Kidney (tissue), 14 donors: ENCODE results near the gene KIAA0232. TPM values are rescaled to one million over a fixed set of nuclear protein-coding genes. Genes with fewer than 3 reads are reported as not detected.
"Not testable (repeated sequence)": the region's sequence is repeated elsewhere in the genome, so short reads cannot be mapped to it uniquely, and the experiment has no call there.

ENCODE experiments used
- DNase-seq, 5 donors: peaks; one replicate each; pipeline ENCODE4 v3.0.0-alpha.2; 2013 to 2020
- FAIRE-seq: peaks from 2 replicates; lab custom pipeline; 2012; peaks lifted over from hg19 to GRCh38; lab: Jason Lieb, UNC
- H3K27ac ChIP-seq, 2 donors: one replicate each; pipeline ENCODE4 v1.7.0; 2013; ENCODE audit warnings: low read depth in 2 of 2, low read length in 2 of 2, inconsistent platforms in 1 of 2
- H3K27me3 ChIP-seq: one replicate; pipeline ENCODE4 v1.7.1; 2013; ENCODE audit warnings: low read length, inconsistent platforms; ENCODE audit not compliant: control insufficient read depth, insufficient read depth
- H3K36me3 ChIP-seq, 3 donors: one replicate each; pipeline versions ENCODE4 v1.7.0 to v1.7.1; 2013; ENCODE audit warnings: low read length in 3 of 3, control low read depth in 1 of 3, inconsistent platforms in 1 of 3; ENCODE audit not compliant: insufficient read depth in 3 of 3, control insufficient read depth in 2 of 3
- H3K4me1 ChIP-seq, 3 donors: one replicate each; pipeline versions ENCODE4 v1.7.0 to v1.7.1; 2013; ENCODE audit warnings: low read length in 3 of 3, inconsistent platforms in 1 of 3, low read depth in 1 of 3; ENCODE audit not compliant: control insufficient read depth in 2 of 3, insufficient read depth in 2 of 3
- H3K4me3 ChIP-seq, 3 donors: one replicate each; pipeline versions ENCODE4 v1.7.0 to v1.8.1; 2013; ENCODE audit warnings: low read length in 3 of 3, control low read depth in 1 of 3, inconsistent platforms in 1 of 3
- H3K9ac ChIP-seq, 3 donors: one replicate each; pipeline versions ENCODE4 v1.7.0 to v1.7.1; 2013; ENCODE audit warnings: low read length in 3 of 3, control low read depth in 1 of 3, inconsistent platforms in 1 of 3
- H3K9me3 ChIP-seq, 3 donors: one replicate each; pipeline versions ENCODE4 v1.7.0 to v1.7.1; 2013; ENCODE audit warnings: low read length in 3 of 3, control low read depth in 1 of 3, inconsistent platforms in 1 of 3; ENCODE audit not compliant: control insufficient read depth in 2 of 3, insufficient read depth in 1 of 3
- intact Hi-C: fragments of 100-400 bp; cut with DNase I; formaldehyde crosslinking; loops from one replicate; pipeline ENCODE4 v1.11.1; 2022
- polyA plus RNA-seq: library from polyadenylated mRNA; stranded (reverse); fragments of 350-450 nt; fragmentation: Illumina TruSeq; extraction: RNeasy Lipid Tissue Mini Kit (QIAGEN cat#74804); gene quantifications from one replicate; pipeline ENCODE4 v1.2.3, GENCODE V29; 2014; ENCODE audit warnings: low read depth, low replicate concordance; ENCODE audit not compliant: insufficient read depth
- total RNA-seq: library from RNA; stranded (reverse); fragmentation: NEBNext Ultra II Directional; extraction: Animal tissue kit (Norgen Biotek cat#: 25700); gene quantifications from one replicate; pipeline ENCODE4 v1.2.1, GENCODE V29; 2021
- TF ChIP-seq, protein P1 (sequence below): IDR thresholded peaks from 3 replicates; pipeline ENCODE4 v1.5.1; 2012; ENCODE audit warnings: mild to moderate bottlenecking, moderate library complexity, borderline replicate concordance; ENCODE audit not compliant: insufficient read depth; ENCODE audit errors: extremely low read depth
- donor health status: control.
- donor health status: control.
- donor health status: control.
- donor health status: control.
- donor health status: control.
- donor health status: DM: yes; HTN: yes; CAD: no.
- donor health status: Normal renal cell carcinoma (clear cell type).

Gene KIAA0232
- total and polyA plus RNA-seq, 2 donors from 2014 or later, result 14.0 to 39.9 TPM

GRCh38 chr4:6788123-6788522, 5.6 kb downstream of the KIAA0232 start:
- Histone ChIP-seq H3K36me3 (peaks cover 0 to 10% (median 0%) of the 10 kb centered on the region in 3 donors), H3K27ac (no peak overlapping the region), H3K9ac (no peak overlapping the region), H3K9me3 (no peaks in the 10 kb centered on the region), H3K27me3 (no peaks in the 10 kb centered on the region), H3K4me3 (no peak overlapping the region), H3K4me1 (peaks cover 0 to 3% (median 3%) of the 10 kb centered on the region in 3 donors)
- TF ChIP-seq, protein P1, sequence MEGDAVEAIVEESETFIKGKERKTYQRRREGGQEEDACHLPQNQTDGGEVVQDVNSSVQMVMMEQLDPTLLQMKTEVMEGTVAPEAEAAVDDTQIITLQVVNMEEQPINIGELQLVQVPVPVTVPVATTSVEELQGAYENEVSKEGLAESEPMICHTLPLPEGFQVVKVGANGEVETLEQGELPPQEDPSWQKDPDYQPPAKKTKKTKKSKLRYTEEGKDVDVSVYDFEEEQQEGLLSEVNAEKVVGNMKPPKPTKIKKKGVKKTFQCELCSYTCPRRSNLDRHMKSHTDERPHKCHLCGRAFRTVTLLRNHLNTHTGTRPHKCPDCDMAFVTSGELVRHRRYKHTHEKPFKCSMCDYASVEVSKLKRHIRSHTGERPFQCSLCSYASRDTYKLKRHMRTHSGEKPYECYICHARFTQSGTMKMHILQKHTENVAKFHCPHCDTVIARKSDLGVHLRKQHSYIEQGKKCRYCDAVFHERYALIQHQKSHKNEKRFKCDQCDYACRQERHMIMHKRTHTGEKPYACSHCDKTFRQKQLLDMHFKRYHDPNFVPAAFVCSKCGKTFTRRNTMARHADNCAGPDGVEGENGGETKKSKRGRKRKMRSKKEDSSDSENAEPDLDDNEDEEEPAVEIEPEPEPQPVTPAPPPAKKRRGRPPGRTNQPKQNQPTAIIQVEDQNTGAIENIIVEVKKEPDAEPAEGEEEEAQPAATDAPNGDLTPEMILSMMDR, result no peak
- no peak for DNase-seq
- no peak for FAIRE-seq
- intact Hi-C loops, result no loop called here

DNA sequence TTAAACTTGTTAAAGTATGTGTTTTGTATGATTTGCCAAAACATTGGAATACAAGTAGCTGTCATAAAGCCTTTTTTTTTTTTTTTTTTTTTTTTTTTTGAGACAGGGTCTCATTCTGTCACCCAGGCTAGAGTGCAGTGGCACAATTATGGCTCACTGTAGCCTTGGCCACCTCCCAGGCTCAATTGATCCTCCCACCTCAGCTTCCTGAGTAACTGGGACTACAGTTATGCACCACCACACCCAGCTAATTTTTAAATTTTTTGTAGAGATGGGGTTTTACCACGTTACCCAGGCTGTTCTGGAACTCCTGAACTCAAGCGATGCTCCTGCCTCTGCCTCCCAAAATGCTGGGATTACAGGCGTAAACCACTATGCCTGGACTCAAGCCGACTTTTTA, 8.7 kb downstream of the KIAA0232 start:
- not testable (repeated sequence) for H3K27ac ChIP-seq, FAIRE-seq, H3K4me3 ChIP-seq, H3K9me3 ChIP-seq, H3K36me3 ChIP-seq, H3K9ac ChIP-seq, H3K27me3 ChIP-seq, H3K4me1 ChIP-seq, DNase-seq
- intact Hi-C loops, result loop anchor here (10.0 kb wide), 1 partner anchor 74 kb away; no protein-coding TSS in a partner anchor

DNA sequence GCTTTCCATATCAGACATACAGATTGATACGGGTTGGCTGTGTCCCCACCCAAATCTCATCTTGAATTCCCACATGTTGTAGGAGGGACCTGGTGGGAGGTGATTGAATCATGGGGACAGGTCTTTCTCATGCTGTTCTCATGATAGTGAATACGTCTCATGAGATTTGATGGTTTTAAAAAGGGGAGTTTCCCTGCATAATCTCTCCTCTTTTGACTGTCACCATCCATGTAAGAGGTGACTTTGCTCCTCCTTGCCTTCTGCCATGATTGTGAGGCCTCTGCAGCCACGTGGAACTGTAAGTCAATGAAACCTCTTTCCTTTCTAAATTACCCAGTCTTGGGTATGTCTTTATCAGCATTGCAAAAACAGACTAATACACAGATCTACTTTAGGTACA, 9.3 kb downstream of the KIAA0232 start:
- not testable (repeated sequence) for H3K9me3 ChIP-seq, H3K27me3 ChIP-seq, H3K4me1 ChIP-seq, H3K4me3 ChIP-seq, DNase-seq, H3K27ac ChIP-seq, H3K36me3 ChIP-seq, H3K9ac ChIP-seq, FAIRE-seq
- intact Hi-C loops, result loop anchor here (10.0 kb wide), 1 partner anchor 73 kb away; no protein-coding TSS in a partner anchor

DNA sequence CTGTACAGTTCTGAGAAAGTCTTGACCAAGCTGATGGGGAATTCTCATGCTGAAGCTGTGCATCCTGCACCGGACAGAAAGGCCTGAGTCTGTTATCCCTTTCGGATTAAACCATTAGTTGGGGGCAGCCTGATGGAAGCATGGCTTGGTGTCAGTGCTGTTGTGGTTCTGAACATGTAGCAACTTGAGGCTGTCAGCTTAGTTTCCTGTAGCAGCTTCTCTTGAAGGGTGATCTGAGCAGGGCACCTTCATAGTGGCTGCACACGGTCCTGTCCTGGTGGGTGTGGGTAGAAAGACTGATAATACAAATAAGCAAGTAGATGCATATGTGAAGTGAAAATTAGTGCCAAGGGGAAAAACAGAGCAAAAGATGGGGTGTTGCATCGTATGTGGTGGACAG, 11.7 kb downstream of the KIAA0232 start:
- DNase-seq, result no peak
- FAIRE-seq, result no peak
- intact Hi-C loops, result loop anchor here (10.0 kb wide), 1 partner anchor 71 kb away; no protein-coding TSS in a partner anchor

More for the DNA sequence above, 11.7 kb downstream of the KIAA0232 start:
- H3K4me1 ChIP-seq, result peaks cover 0 to 8% (median 0%) of the 10 kb centered on the region in 3 donors
- H3K36me3 ChIP-seq, result peaks cover 0 to 4% (median 0%) of the 10 kb centered on the region in 3 donors
- no peak overlapping the region for H3K27ac ChIP-seq
- TF ChIP-seq, protein P1, result no peak
- no peak overlapping the region for H3K9ac ChIP-seq
- no peaks in the 10 kb centered on the region for H3K9me3 ChIP-seq
- no peak overlapping the region for H3K4me3 ChIP-seq
- H3K27me3 ChIP-seq, result no peaks in the 10 kb centered on the region
